K562 (cell line): Measurements from ENCODE around the gene KCNH2.

Experiments
- CBFA2T2 ChIP-seq: fragments of 450-650 bp; conservative IDR thresholded peaks from 2 replicates; pipeline ENCODE4 v1.6.1; 2017; ENCODE audit warnings: mild to moderate bottlenecking
- CEBPG ChIP-seq, 3 experiments: fragments of 200-800 bp in 1 of 3; sonication (Bioruptor generic) in 1 of 3; sonication (generic) in 1 of 3; formaldehyde crosslinking in 1 of 3; IDR thresholded peaks in 2 of 3; conservative IDR thresholded peaks in 1 of 3; 2 replicates each; pipeline versions ENCODE4 v1.6.1 to v1.8.0; 2016 to 2022; ENCODE audit warnings: missing compliant biosample characterization in 2 of 3, missing genetic modification characterization in 2 of 3, mild to moderate bottlenecking in 1 of 3, missing genetic modification reagents in 1 of 3
- CTCF ChIP-seq, 3 experiments: IDR thresholded peaks in 2 of 3; conservative IDR thresholded peaks in 1 of 3; 2 replicates each; pipeline ENCODE4 v1.5.1; 2011 to 2012; ENCODE audit warnings: low read length in 3 of 3, mild to moderate bottlenecking in 3 of 3, control low read depth in 2 of 3, improper control_type of control experiment in 1 of 3, inconsistent platforms in 1 of 3, low read depth in 1 of 3, mixed read lengths in 1 of 3, moderate library complexity in 1 of 3; ENCODE audit not compliant: insufficient read depth in 2 of 3
- FOS ChIP-seq: IDR thresholded peaks from 3 replicates; pipeline ENCODE4 v1.6.1; 2011; ENCODE audit not compliant: insufficient read length; ENCODE audit errors: extremely low read depth
- IRF1 ChIP-seq: sonication (generic); formaldehyde crosslinking; IDR thresholded peaks from 2 replicates; pipeline ENCODE4 v1.8.0; 2022; ENCODE audit warnings: missing genetic modification reagents, mild to moderate bottlenecking, borderline replicate concordance
- MAX ChIP-seq: sonication (generic); formaldehyde crosslinking; IDR thresholded peaks from 2 replicates; pipeline ENCODE4 v1.9.0; 2022; ENCODE audit warnings: mild to moderate bottlenecking, missing genetic modification reagents
- POLR2AphosphoS5 ChIP-seq: IDR thresholded peaks from 2 replicates; pipeline ENCODE4 v1.6.1; 2011; ENCODE audit warnings: mild to moderate bottlenecking, low read depth, low read length, moderate library complexity; ENCODE audit not compliant: control insufficient read depth, insufficient read depth
- RAD21 ChIP-seq, 2 experiments: fragments of 250-450 bp in 1 of 2; fragments of 450-650 bp in 1 of 2; sonication (Bioruptor Pico) in 1 of 2; formaldehyde crosslinking in 1 of 2; IDR thresholded peaks in 1 of 2; conservative IDR thresholded peaks in 1 of 2; 2 replicates each; pipeline versions ENCODE4 v1.4.0 to v1.8.0; 2020 to 2022; ENCODE audit warnings: mild to moderate bottlenecking in 2 of 2, moderate library complexity in 1 of 2
- REST ChIP-seq, 2 experiments: fragments of 450-650 bp; formaldehyde crosslinking in 1 of 2; IDR thresholded peaks; 2 replicates each; pipeline versions ENCODE4 v1.4.0 to v1.6.1; 2014 to 2020; ENCODE audit warnings: mild to moderate bottlenecking in 2 of 2, borderline replicate concordance in 1 of 2, low read depth in 1 of 2
- TCF7L2 ChIP-seq: fragments of 150-350 bp; IDR thresholded peaks from 2 replicates; pipeline ENCODE4 v1.6.1; 2016; ENCODE audit warnings: low read depth, mild to moderate bottlenecking, low read length, moderate library complexity

- no peak for TF ChIP-seq CTCF (IDR thresholded peaks at IDR 0.05 in 2 of 3, conservative IDR thresholded peaks at IDR 0.05 in 1 of 3; ENCODE audit: insufficient read depth in 2 of 3, low read depth in 1 of 3, low read length in 3 of 3)
- no peak for TF ChIP-seq IRF1
- no peak for TF ChIP-seq TCF7L2
- no peak for TF ChIP-seq MAX
- TF ChIP-seq RAD21 (CRISPR knock-in tag; conservative IDR thresholded peaks at IDR 0.05 in 1 of 2, IDR thresholded peaks at IDR 0.05 in 1 of 2): no peak
- no peak for TF ChIP-seq CBFA2T2
- TF ChIP-seq REST (IDR thresholded peaks at IDR 0.05; ENCODE audit: borderline replicate concordance): no peak
- TF ChIP-seq REST (CRISPR knock-in tag; IDR thresholded peaks at IDR 0.05; ENCODE audit: low read depth): no peak
- no peak for TF ChIP-seq CEBPG (CRISPR knock-in tag; IDR thresholded peaks at IDR 0.05)
- no peak for TF ChIP-seq CEBPG (tag; conservative IDR thresholded peaks at IDR 0.05 in 1 of 2, IDR thresholded peaks at IDR 0.05 in 1 of 2)
- no peak for TF ChIP-seq FOS
- TF ChIP-seq POLR2AphosphoS5: no peak
Observed at GRCh38 chr7:150970424-150970823, 7.7 kb downstream of the KCNH2 start.
